Aorta (tissue), 5 donors: ENCODE results near the gene KIF6. TPM values are rescaled to one million over a fixed set of nuclear protein-coding genes. Genes with fewer than 3 reads are reported as not detected.
A peak's percentile ranks its signal among the peaks of the same experiment; 100 is the strongest.

Experiments
- ATAC-seq: fragments of 200-7000 bp; cut with Tn5 transposase; one replicate; pipeline ENCODE4 v1.9.1; 2022; ENCODE audit warnings: moderate library complexity; ENCODE audit not compliant: low FRiP score
- DNase-seq, 2 donors: peaks; one replicate each; pipeline ENCODE4 v3.0.0-alpha.2; 2020
- H3K27ac ChIP-seq, 2 donors: one replicate each; pipeline ENCODE4 v1.5.1; 2013; ENCODE audit warnings: low read length in 2 of 2, mild to moderate bottlenecking in 2 of 2, moderate library complexity in 2 of 2, control low read depth in 1 of 2, inconsistent platforms in 1 of 2, low read depth in 1 of 2
- H3K27me3 ChIP-seq, 2 donors: one replicate each; pipeline ENCODE4 v1.6.1; 2013; ENCODE audit warnings: control low read depth in 1 of 2, low read length in 1 of 2, mild to moderate bottlenecking in 1 of 2, moderate library complexity in 1 of 2; ENCODE audit not compliant: insufficient read depth in 2 of 2, control insufficient read depth in 1 of 2
- H3K36me3 ChIP-seq, 2 donors: one replicate each; pipeline ENCODE4 v1.6.1; 2013; ENCODE audit warnings: control low read depth in 1 of 2, low read length in 1 of 2, mild to moderate bottlenecking in 1 of 2; ENCODE audit not compliant: insufficient read depth in 2 of 2, control insufficient read depth in 1 of 2
- H3K4me1 ChIP-seq, 2 donors: one replicate each; pipeline ENCODE4 v1.6.1; 2013; ENCODE audit warnings: low read length in 2 of 2, control low read depth in 1 of 2, mild to moderate bottlenecking in 1 of 2, moderate library complexity in 1 of 2; ENCODE audit not compliant: insufficient read depth in 2 of 2, control insufficient read depth in 1 of 2
- H3K4me3 ChIP-seq, 2 donors: one replicate each; pipeline ENCODE4 v1.5.1; 2013; ENCODE audit warnings: low read length in 2 of 2, control low read depth in 1 of 2, mild to moderate bottlenecking in 1 of 2
- H3K9me3 ChIP-seq: one replicate; pipeline ENCODE4 v1.6.1; 2013; ENCODE audit warnings: mild to moderate bottlenecking, low read length; ENCODE audit not compliant: control insufficient read depth
- WGBS, 2 donors: extraction: QIAGEN DNeasy Blood & Tissue Kit; methylation state at CpG; one replicate each; pipeline ENCODE4 v1.1.7; 2013; 5-methylcytosine and 5-hydroxymethylcytosine counted together
- intact Hi-C, 2 donors: fragments of 100-400 bp; cut with DNase I; formaldehyde crosslinking; loops; one replicate each; pipeline versions ENCODE4 v1.14.2 to v1.15.0; 2022
- polyA plus RNA-seq, 2 donors: library from polyadenylated mRNA; stranded (reverse); fragments of 200-250 nt; gene quantifications; one replicate each; pipeline ENCODE4 v1.2.3, GENCODE V29; 2013
- total RNA-seq, 2 donors: library from RNA; stranded (reverse); fragmentation: NEBNext Ultra II Directional; extraction: Animal tissue kit (Norgen Biotek cat#: 25700); gene quantifications; one replicate each; pipeline ENCODE4 v1.2.1, GENCODE V29; 2021
- donor health status: healthy with polysubstance abuse.
- donor health status: Bipolar disorder and iron deficiency.
- donor health status: DM: no; HTN: no; CAD: no.
- donor health status: DM: no; HTN: no; CAD: no.
- donor health status: DM: yes; HTN: yes; CAD: no.

The KIF6 gene
- total and polyA plus RNA-seq, 4 donors, result 0.39 to 0.63 (median 0.42) TPM; not detected in 1

- DNase-seq (peak; percentile 88 to 95), ATAC-seq (peak; percentile 88)
- WGBS, 2 donors, result 9% methylated on average over 11 of the region's 11 CpGs
- Histone ChIP-seq H3K9me3 (no peaks in the 10 kb centered on the region), H3K36me3 (no peaks in the 10 kb centered on the region), H3K27me3 (no peaks in the 10 kb centered on the region), H3K27ac (no peak overlapping the region), H3K4me3 (no peak overlapping the region), H3K4me1 (no peaks in the 10 kb centered on the region)
- intact Hi-C loops, result loop anchor here (1.0 to 10.0 kb wide), 3 partner anchors 137 to 428 kb away; no protein-coding TSS in a partner anchor
Measured at GRCh38 chr6:39302669-39303424, 422.4 kb downstream of the KIF6 start.

- no peak for ATAC-seq
- Histone ChIP-seq H3K9me3 (no peaks in the 10 kb centered on the region), H3K4me1 (no peaks in the 10 kb centered on the region), H3K27me3 (no peaks in the 10 kb centered on the region), H3K27ac (no peak overlapping the region), H3K4me3 (no peak overlapping the region), H3K36me3 (no peaks in the 10 kb centered on the region)
- intact Hi-C loops, result loop anchor here (10.0 kb wide), 2 partner anchors 327 to 427 kb away; no protein-coding TSS in a partner anchor
- 82 to 86% methylated on average over 2 of the region's 2 CpGs for WGBS, 2 donors
- DNase-seq, result no peak
Measured at GRCh38 chr6:39302011-39302410, 423.2 kb downstream of the KIF6 start.

GRCh38 chr6:39301606-39302005 lies 423.6 kb downstream of the KIF6 start:
- Histone ChIP-seq H3K27me3 (no peaks in the 10 kb centered on the region), H3K36me3 (no peaks in the 10 kb centered on the region), H3K27ac (no peak overlapping the region), H3K4me3 (no peak overlapping the region), H3K4me1 (no peaks in the 10 kb centered on the region), H3K9me3 (no peaks in the 10 kb centered on the region)
- ATAC-seq, result no peak
- DNase-seq, result no peak
- intact Hi-C loops, result loop anchor here (10.0 kb wide), 2 partner anchors 327 to 427 kb away; no protein-coding TSS in a partner anchor
- 50 to 56% methylated on average over 7 of the region's 7 CpGs for WGBS, 2 donors

GRCh38 chr6:39300739-39301138 lies 424.5 kb downstream of the KIF6 start:
- DNase-seq, result no peak
- WGBS, 2 donors, result 84 to 86% methylated on average over 6 of the region's 6 CpGs
- Histone ChIP-seq H3K4me3 (no peak overlapping the region), H3K4me1 (no peaks in the 10 kb centered on the region), H3K27ac (no peak overlapping the region), H3K27me3 (no peaks in the 10 kb centered on the region), H3K36me3 (no peaks in the 10 kb centered on the region), H3K9me3 (no peaks in the 10 kb centered on the region)
- intact Hi-C loops, result loop anchor here (10.0 kb wide), 2 partner anchors 326 to 426 kb away; no protein-coding TSS in a partner anchor
- ATAC-seq, result no peak

GRCh38 chr6:39298061-39298460 lies 427.1 kb downstream of the KIF6 start:
- H3K36me3 ChIP-seq, result no peaks in the 10 kb centered on the region
- intact Hi-C loops, result loop anchor here in 1 of 2 donors (10.0 kb wide), 1 partner anchor 323 kb away; no protein-coding TSS in a partner anchor
- no peak overlapping the region for H3K4me3 ChIP-seq
- H3K27me3 ChIP-seq, result no peaks in the 10 kb centered on the region
- no peaks in the 10 kb centered on the region for H3K4me1 ChIP-seq
- no peak for ATAC-seq
- H3K9me3 ChIP-seq, result no peaks in the 10 kb centered on the region
- 77 to 78% methylated on average over 10 of the region's 10 CpGs for WGBS, 2 donors
- no peak for DNase-seq
- no peak overlapping the region for H3K27ac ChIP-seq

- Histone ChIP-seq H3K27ac (no peak overlapping the region), H3K9me3 (no peaks in the 10 kb centered on the region), H3K27me3 (no peaks in the 10 kb centered on the region), H3K4me1 (no peaks in the 10 kb centered on the region), H3K36me3 (no peaks in the 10 kb centered on the region), H3K4me3 (no peak overlapping the region)
- ATAC-seq (peak; percentile 89), DNase-seq (peak; percentile 74 to 90)
- intact Hi-C loops, result loop anchor here in 1 of 2 donors (10.0 kb wide), 1 partner anchor 322 kb away; no protein-coding TSS in a partner anchor
- WGBS, 2 donors, result 38 to 48% methylated on average over 18 of the region's 18 CpGs
Measured at GRCh38 chr6:39296745-39297640, 428.2 kb downstream of the KIF6 start.

- ATAC-seq (peak; percentile 28), DNase-seq (peak in 1 of 2 donors; percentile 69)
- no peaks in the 10 kb centered on the region for H3K9me3 ChIP-seq
- intact Hi-C loops, result loop anchor here in 1 of 2 donors (10.0 kb wide), 1 partner anchor 321 kb away; no protein-coding TSS in a partner anchor
- no peak overlapping the region for H3K4me3 ChIP-seq
- no peaks in the 10 kb centered on the region for H3K4me1 ChIP-seq
- H3K27me3 ChIP-seq, result no peaks in the 10 kb centered on the region
- H3K27ac ChIP-seq, result no peak overlapping the region
- 72% methylated on average over 5 of the region's 5 CpGs for WGBS, 2 donors
- no peaks in the 10 kb centered on the region for H3K36me3 ChIP-seq
Measured at GRCh38 chr6:39295611-39296011, 429.6 kb downstream of the KIF6 start.

- no peaks in the 10 kb centered on the region for H3K4me1 ChIP-seq
- 50 to 57% methylated on average over 1 of the region's 1 CpG for WGBS, 2 donors
- no peak overlapping the region for H3K4me3 ChIP-seq
- ATAC-seq (no peak), DNase-seq (no peak)
- no peaks in the 10 kb centered on the region for H3K9me3 ChIP-seq
- H3K27ac ChIP-seq, result no peak overlapping the region
- intact Hi-C loops, result loop anchor here in 1 of 2 donors (10.0 kb wide), 1 partner anchor 320 kb away; no protein-coding TSS in a partner anchor
- no peaks in the 10 kb centered on the region for H3K27me3 ChIP-seq
- no peaks in the 10 kb centered on the region for H3K36me3 ChIP-seq
Measured at GRCh38 chr6:39294899-39295298, 430.3 kb downstream of the KIF6 start.
